Eye (tissue), 1 donor: ENCODE measurements around the gene HOXD3.

ENCODE experiments used
- DNase-seq: peaks from one replicate; pipeline ENCODE4 v3.0.0-alpha.2; 2015

The HOXD3 gene

GRCh38 chr2:176156807-176157498 is at the start of gene HOXD3:
HOXD3 (plus strand) TSS chr2:176157307; CDS start chr2:176169115, 11,808 bp downstream.
- peak; percentile 54 for DNase-seq

- no peak for DNase-seq
Observed at GRCh38 chr2:176107731-176108181, 49.4 kb upstream of the HOXD3 start.

GRCh38 chr2:176109192-176109901 is 47.8 kb upstream of the HOXD3 start:
- DNase-seq, result no peak

DNA sequence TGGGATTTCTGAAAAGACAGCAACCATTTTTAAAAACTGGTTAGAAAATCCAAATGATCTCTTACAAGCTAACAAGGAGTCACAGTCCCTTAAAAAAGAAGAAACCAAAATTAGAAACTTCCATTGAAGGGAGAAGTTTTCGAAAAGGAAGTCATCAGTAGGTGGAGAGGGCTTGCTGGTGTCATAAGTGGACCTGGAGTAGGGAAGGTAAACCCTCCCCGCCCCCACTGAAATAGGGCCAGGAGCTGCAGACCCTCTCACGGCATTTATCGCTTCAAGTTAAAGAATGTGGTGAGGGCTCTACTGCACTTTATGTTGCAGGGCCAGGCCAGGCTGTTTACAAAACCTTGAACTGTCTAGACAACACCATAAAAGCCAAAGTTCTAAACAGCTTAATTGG is 47.2 kb upstream of the HOXD3 start:
- DNase-seq, result no peak

GRCh38 chr2:176110415-176111308 is 46.4 kb upstream of the HOXD3 start:
- DNase-seq, result no peak

DNA sequence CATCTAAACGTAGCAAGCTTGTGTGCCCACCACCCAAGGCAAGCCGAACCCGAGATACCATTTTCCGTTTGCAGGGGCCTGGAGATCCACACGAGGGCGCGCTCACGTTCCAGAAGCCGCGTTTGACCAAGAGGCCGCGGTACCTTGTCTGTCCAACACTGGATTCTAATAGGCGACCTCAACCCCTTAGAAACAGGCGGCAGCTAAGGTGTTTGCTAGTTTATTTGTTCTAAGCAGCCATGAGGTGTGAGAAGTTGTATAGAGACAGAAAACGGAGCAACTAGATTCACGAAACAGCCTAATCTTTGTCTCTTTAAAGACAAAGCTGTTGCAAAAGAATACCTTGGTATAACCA is 45.8 kb upstream of the HOXD3 start:
- peak; percentile 91 for DNase-seq

GRCh38 chr2:176111846-176112374 is 45.2 kb upstream of the HOXD3 start:
- no peak for DNase-seq

DNA sequence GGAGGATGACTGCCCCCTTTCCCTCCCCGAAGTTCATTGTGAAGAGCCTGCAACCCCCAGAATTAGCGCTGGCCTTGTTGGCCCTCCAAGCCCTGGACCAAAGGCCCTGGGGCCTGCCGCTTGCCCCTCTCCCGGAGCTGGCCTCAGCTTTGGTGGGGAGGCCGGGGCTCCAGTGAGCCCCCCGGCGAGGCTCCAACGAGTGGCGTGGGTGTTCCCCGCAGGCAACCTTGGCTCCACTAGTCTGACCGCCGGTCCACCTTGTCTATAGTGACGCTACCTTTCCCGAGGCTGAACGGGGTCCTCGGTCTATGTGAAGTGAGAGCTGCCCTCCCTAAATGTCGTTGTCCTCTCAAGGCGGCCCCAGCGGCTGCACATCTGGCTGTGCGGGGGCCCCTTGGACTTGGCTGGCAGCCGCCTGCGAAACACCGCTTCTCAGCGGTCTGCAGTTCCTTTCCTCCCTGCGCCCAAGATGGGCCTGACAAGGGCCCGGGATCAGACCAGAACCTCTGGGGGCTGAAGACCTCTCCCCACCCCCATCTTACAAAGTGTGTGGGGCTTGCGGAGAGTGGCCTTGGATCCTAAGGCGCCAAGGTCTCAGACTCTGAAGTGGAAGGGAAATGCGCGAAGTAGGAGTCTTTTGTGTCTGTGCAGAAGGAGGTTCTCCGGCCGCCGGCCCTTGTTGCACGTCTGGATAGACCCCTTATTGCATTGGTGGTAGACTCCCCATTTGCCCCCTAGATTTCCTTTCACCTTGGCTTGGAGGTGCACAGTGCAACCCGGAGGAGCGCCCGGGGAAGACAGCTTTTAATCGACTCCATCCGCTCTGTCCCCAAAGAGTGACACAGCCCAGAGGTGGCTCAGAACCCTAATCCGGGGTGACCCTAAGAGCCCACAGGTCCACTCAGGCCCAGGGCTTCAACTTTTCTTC is 44.5 kb upstream of the HOXD3 start:
- no peak for DNase-seq

DNA sequence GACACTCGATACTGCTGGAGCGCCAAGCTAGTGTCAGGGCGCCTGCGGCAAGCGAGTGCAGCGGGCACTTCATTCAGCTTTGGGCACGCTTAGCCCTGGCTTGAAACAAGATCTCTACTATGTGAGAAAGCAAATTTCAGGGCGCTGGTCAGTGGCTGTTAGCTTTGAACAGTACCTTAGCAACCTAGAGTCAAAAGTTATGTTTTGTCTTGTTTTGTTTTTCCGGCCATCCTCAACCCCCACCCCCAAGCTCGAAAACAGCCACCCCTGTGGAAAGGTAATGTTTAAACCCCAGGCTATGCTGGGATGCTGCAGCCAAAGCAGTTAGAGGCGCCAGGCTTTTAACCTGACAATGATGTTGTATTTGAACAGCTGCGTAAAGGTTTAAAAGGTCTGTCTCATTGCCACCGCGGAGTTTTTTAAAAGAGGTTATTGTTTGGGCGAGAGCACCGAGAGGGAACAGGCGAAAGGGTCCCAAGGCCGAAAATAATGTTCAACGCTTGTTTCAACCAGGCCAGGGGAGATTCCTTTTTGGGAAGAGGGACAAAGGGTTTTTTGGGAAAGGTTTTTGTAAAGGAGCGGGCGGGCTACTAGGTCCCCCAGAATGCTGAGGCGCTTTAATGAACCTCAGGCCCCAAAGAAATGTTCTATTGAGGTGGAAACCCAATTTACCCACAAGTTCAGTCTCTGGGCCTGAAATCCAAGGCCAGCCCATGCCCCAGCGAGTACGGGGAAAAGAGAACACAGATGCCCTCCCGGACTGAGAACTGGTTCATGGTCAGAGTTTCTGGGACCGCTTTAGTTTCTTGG is 42.8 kb upstream of the HOXD3 start:
- DNase-seq, result no peak

DNA sequence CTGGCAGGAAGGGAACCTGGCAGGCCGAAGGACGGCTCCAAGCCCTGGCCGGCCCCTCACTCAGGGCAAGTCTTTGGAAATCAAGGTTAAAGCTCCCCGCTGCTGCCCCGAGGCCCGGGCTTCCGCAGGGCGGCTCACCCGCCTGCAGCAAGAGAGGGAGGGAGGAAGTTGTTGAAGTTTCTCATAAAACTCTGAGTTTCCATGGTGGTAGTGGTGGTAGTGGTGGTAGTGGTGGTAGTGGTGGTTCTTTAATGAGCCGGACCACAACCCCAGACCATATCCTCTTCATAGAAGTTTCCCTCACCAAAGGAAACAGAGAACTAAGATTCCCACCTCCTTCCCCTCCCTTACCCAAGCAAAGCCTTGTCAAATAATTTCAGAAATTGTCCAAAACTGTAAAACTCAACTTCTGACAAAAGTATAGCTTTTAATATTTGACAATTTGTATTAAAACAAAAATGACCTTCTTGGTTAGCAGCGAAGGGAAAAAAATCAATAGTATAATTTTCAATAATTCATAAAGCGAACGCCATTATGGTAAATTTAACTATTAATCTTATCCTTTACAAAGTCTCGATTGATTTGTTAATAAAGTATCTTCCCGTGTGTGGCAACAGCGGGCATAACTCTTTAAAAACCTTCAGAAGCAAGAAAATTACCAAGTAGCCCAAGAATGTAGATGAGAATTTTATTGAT is 42.0 kb upstream of the HOXD3 start:
- no peak for DNase-seq

GRCh38 chr2:176115883-176116813 is 41.0 kb upstream of the HOXD3 start, which contains the start of gene HOXD10:
HOXD10 (plus strand) TSS chr2:176116778; CDS start chr2:176116834, 56 bp downstream.
- no peak for DNase-seq

- DNase-seq, result no peak
Observed at GRCh38 chr2:176117162-176117822, 39.8 kb upstream of the HOXD3 start.

DNA sequence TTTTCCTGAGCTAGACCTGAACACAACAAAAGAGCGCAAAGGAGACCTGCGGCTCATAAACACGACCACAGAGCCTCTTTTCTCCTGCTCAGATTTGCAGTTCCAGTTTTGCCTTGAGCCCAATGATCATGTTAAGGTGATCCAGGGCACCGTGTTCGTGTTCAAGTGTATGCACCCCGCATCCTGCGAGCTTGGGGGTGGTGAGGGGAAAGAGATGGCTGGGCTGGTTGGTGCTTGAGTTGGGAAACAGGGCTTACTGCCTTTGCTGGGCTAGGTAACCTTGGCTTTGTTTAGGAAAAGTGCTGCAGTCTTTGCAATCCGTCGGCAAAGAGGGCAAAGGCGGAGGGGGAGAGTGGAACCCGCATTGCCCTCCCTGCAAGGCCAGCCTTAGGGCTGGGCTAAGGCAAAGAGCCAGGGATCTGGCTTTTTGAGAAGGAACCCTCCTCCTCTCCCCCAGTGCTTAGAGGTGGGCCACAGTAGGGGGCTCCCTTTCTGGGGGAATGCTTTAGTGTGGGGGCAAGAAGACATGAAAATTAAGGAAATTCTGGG is 39.2 kb upstream of the HOXD3 start:
- no peak for DNase-seq

DNA sequence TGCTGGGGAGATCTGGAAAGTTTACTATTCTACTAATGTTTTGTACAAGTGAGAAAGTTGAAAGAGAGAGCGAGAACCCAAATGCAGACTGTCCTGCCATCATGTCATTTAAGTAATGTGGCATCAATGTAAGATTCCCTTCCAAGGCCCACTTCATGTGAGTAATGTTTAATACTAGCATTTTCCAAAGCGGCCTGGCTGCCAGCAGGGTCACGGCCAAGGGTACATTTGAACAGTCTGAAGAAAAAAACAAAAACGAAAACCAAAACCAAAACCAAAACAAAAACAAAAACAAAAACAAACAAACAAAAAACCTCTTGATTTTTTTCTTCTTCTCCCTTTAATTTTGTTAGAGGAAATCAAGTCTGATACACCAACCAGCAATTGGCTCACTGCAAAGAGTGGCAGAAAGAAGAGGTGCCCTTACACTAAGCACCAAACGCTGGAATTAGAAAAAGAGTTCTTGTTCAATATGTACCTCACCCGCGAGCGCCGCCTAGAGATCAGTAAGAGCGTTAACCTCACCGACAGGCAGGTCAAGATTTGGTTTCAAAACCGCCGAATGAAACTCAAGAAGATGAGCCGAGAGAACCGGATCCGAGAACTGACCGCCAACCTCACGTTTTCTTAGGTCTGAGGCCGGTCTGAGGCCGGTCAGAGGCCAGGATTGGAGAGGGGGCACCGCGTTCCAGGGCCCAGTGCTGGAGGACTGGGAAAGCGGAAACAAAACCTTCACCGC is 38.3 kb upstream of the HOXD3 start:
- no peak for DNase-seq

DNA sequence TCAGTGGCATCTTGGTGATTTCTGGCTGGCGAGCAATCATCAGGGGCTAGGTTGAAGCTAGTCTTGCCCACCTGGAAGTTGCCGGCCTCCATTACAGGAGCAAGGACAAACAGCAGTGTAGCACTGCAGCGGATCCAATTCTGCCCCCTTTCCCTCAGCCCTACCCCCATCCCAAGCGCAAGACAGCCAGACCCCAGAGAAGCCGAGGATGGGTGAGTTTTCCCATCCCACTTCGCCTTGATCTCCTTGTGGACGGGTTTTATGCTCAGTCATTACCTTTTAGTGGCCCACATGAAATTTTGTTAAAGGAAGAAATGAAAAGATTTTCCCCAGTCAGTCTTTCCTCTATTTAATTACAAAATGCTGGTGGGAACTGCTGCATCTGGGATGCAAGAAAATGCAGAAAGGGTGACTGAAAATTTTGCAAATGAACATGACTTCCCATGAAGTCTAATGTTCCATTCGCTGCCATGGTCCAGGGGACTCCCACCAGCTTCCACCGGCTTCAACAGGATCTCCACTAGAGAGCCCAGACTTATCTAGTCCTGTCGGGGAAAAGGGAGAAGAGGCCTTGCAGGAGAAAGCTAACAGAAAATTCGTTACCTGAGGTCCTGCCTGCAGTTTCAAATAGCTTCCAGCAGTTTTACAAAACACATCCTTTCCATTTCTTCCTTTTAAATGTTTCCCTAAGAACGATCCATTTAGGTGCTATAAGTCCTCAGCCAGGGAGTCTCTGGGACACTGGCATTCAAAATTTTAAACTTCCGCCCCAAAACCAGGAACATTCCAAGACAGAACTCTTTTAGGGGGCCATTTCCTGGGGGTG is 36.5 kb upstream of the HOXD3 start:
- no peak for DNase-seq

DNA sequence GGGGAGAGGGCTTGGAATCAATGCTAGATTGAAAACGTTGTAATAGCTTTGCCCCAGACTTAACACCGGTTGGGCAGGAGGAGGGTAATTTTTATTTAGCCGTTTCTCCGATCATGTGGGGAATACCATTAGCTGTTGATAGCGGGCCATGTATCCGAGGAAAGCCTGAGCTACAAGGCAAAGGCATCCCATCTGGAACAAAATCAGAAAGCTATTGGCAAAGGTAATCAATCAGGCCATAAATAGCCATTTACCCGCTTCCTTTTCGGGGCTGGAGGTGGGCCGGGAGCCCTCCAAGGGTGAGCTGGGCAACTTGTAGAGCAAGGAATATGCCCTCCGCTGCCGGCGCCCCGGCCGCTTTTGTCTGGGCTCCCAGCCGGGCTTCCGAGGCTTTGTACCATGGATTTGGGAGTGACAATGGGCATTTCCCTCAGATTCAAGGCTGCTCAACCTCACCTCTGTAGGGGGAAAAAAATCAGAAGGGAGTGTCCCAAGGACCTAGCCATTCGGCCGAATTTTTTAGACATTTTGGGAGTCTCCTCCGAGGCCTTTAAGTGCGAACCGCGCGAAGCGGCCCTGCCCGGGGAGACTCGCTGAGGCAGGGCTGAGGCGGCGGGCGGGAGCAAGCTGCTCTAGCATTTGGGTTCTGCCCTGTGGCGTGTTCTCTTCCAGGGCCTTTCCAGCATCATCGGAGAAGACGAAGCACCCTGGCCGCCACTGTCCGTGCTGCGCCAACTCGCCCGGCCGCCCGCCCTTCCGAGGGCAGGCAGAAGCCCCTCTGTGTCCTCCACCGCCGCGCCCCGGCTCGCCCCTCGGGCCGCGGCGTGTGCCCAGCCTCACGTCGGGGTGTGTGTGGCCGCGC is 35.7 kb upstream of the HOXD3 start:
- DNase-seq, result no peak
